Measurements from ENCODE around the gene SLC35F1. TPM values are rescaled to one million over a fixed set of nuclear protein-coding genes. Genes with fewer than 3 reads are reported as not detected.

The SLC35F1 gene
- total RNA-seq, 1 donor from 2014 or later, result not detected

- Mint-ChIP-seq H3K27ac (ENCODE audit: unreplicated experiment) (peak overlapping the region; percentile 76), H3K4me1 (ENCODE audit: unreplicated experiment) (peaks cover 25% of the 10 kb centered on the region), H3K9me3 (ENCODE audit: unreplicated experiment) (no peaks in the 10 kb centered on the region), H3K27me3 (ENCODE audit: unreplicated experiment) (peaks cover 15% of the 10 kb centered on the region), H3K36me3 (ENCODE audit: unreplicated experiment) (no peaks in the 10 kb centered on the region), H3K4me3 (ENCODE audit: unreplicated experiment) (no peak overlapping the region)
- no peak for DNase-seq (ENCODE audit: extremely low spot score, unreplicated experiment)
- no peak for TF ChIP-seq CTCF (IDR thresholded peaks at IDR 0.05)
Measured at GRCh38 chr6:118317581-118318563, 410.8 kb downstream of the SLC35F1 start.

GRCh38 chr6:118318648-118319047 lies 411.6 kb downstream of the SLC35F1 start:
- DNase-seq (ENCODE audit: extremely low spot score, unreplicated experiment), result no peak
- Mint-ChIP-seq H3K36me3 (ENCODE audit: unreplicated experiment) (no peaks in the 10 kb centered on the region), H3K4me3 (ENCODE audit: unreplicated experiment) (no peak overlapping the region), H3K4me1 (ENCODE audit: unreplicated experiment) (peaks cover 25% of the 10 kb centered on the region), H3K27me3 (ENCODE audit: unreplicated experiment) (peaks cover 8% of the 10 kb centered on the region), H3K9me3 (ENCODE audit: unreplicated experiment) (no peaks in the 10 kb centered on the region), H3K27ac (ENCODE audit: unreplicated experiment) (peak overlapping the region; percentile 76)
- no peak for TF ChIP-seq CTCF (IDR thresholded peaks at IDR 0.05)

GRCh38 chr6:118319416-118319815 lies 412.4 kb downstream of the SLC35F1 start:
- Mint-ChIP-seq H3K4me1 (ENCODE audit: unreplicated experiment) (peaks cover 25% of the 10 kb centered on the region), H3K9me3 (ENCODE audit: unreplicated experiment) (no peaks in the 10 kb centered on the region), H3K36me3 (ENCODE audit: unreplicated experiment) (no peaks in the 10 kb centered on the region), H3K27ac (ENCODE audit: unreplicated experiment) (no peak overlapping the region), H3K27me3 (ENCODE audit: unreplicated experiment) (peaks cover 6% of the 10 kb centered on the region), H3K4me3 (ENCODE audit: unreplicated experiment) (no peak overlapping the region)
- DNase-seq (ENCODE audit: extremely low spot score, unreplicated experiment), result no peak
- no peak for TF ChIP-seq CTCF (IDR thresholded peaks at IDR 0.05)

GRCh38 chr6:118319894-118320649 lies 413.0 kb downstream of the SLC35F1 start:
- Mint-ChIP-seq H3K36me3 (ENCODE audit: unreplicated experiment) (no peaks in the 10 kb centered on the region), H3K27ac (ENCODE audit: unreplicated experiment) (no peak overlapping the region), H3K4me3 (ENCODE audit: unreplicated experiment) (no peak overlapping the region), H3K9me3 (ENCODE audit: unreplicated experiment) (no peaks in the 10 kb centered on the region), H3K4me1 (ENCODE audit: unreplicated experiment) (peaks cover 25% of the 10 kb centered on the region), H3K27me3 (ENCODE audit: unreplicated experiment) (peaks cover 8% of the 10 kb centered on the region)
- TF ChIP-seq CTCF (IDR thresholded peaks at IDR 0.05), result no peak
- no peak for DNase-seq (ENCODE audit: extremely low spot score, unreplicated experiment)

- H3K9me3 Mint-ChIP-seq (ENCODE audit: unreplicated experiment), result no peaks in the 10 kb centered on the region
- no peaks in the 10 kb centered on the region for H3K36me3 Mint-ChIP-seq (ENCODE audit: unreplicated experiment)
- peaks cover 11% of the 10 kb centered on the region for H3K27me3 Mint-ChIP-seq (ENCODE audit: unreplicated experiment)
- H3K4me3 Mint-ChIP-seq (ENCODE audit: unreplicated experiment), result no peak overlapping the region
- DNase-seq (ENCODE audit: extremely low spot score, unreplicated experiment), result no peak
- no peak for TF ChIP-seq CTCF (IDR thresholded peaks at IDR 0.05)
- H3K4me1 Mint-ChIP-seq (ENCODE audit: unreplicated experiment), result peaks cover 25% of the 10 kb centered on the region
- H3K27ac Mint-ChIP-seq (ENCODE audit: unreplicated experiment), result no peak overlapping the region
Measured at GRCh38 chr6:118320652-118321051, 413.6 kb downstream of the SLC35F1 start.
